ENCODE data around the gene ENO2. TPM values are rescaled to one million over a fixed set of nuclear protein-coding genes. Genes with fewer than 3 reads are reported as not detected.
A peak's percentile ranks its signal among the peaks of the same experiment; 100 is the strongest.
"Not testable (repeated sequence)": the region's sequence is repeated elsewhere in the genome, so short reads cannot be mapped to it uniquely, and the experiment has no call there.

The ENO2 gene
- total RNA-seq, 1 donor from 2014 or later: 5.3 TPM

DNA sequence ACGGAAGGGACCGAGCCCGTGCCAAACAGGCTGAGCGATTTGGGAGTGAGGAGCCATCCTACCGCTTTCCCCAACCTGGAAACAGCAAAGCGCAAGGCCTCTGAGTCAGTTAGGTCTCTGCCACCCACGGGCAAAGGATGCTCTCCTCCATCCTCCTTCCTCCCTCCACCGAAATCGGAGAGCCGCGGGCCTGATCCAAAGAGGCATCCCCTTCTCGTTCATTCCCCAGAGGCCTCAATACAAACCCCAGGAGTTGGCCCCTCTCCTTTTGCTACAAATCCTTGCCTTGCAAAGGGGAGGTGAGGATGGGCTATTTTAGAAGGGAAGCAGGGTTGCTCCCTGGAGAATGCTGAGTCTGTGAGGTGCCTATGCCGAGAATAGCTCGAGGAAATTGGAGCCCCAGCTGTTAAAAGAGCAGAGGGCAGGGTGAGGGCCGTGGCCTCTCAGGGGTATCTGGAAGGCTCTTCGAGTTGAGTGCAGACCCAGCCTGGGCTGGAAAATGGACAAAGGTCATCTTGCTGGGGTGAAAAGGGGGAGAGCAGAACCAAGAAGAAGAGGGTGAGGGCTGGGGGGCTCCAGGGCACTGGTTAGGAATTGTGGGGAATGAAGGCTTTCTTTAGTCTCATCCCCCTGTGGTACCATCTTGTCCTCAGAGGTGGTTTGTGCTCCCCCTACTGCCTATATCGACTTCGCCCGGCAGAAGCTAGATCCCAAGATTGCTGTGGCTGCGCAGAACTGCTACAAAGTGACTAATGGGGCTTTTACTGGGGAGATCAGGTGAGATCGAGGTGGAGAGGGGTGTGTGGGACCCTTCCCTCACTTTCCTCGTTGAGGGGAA is 46.0 kb upstream of the ENO2 start:
- no peak for DNase-seq (ENCODE audit: low spot score)
- Mint-ChIP-seq H3K9me3 (ENCODE audit: unreplicated experiment) (no peaks in the 10 kb centered on the region), H3K27me3 (ENCODE audit: unreplicated experiment) (peaks cover 19% of the 10 kb centered on the region), H3K36me3 (ENCODE audit: low read depth, unreplicated experiment) (peaks cover 42% of the 10 kb centered on the region), H3K4me1 (ENCODE audit: unreplicated experiment) (peaks cover 29% of the 10 kb centered on the region), H3K4me3 (ENCODE audit: unreplicated experiment) (peak overlapping the region; percentile 92), H3K27ac (ENCODE audit: unreplicated experiment) (peak overlapping the region; percentile 61)
- TF ChIP-seq, protein P1, sequence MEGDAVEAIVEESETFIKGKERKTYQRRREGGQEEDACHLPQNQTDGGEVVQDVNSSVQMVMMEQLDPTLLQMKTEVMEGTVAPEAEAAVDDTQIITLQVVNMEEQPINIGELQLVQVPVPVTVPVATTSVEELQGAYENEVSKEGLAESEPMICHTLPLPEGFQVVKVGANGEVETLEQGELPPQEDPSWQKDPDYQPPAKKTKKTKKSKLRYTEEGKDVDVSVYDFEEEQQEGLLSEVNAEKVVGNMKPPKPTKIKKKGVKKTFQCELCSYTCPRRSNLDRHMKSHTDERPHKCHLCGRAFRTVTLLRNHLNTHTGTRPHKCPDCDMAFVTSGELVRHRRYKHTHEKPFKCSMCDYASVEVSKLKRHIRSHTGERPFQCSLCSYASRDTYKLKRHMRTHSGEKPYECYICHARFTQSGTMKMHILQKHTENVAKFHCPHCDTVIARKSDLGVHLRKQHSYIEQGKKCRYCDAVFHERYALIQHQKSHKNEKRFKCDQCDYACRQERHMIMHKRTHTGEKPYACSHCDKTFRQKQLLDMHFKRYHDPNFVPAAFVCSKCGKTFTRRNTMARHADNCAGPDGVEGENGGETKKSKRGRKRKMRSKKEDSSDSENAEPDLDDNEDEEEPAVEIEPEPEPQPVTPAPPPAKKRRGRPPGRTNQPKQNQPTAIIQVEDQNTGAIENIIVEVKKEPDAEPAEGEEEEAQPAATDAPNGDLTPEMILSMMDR (IDR thresholded peaks at IDR 0.05; ENCODE audit: unreplicated experiment): no peak

DNA sequence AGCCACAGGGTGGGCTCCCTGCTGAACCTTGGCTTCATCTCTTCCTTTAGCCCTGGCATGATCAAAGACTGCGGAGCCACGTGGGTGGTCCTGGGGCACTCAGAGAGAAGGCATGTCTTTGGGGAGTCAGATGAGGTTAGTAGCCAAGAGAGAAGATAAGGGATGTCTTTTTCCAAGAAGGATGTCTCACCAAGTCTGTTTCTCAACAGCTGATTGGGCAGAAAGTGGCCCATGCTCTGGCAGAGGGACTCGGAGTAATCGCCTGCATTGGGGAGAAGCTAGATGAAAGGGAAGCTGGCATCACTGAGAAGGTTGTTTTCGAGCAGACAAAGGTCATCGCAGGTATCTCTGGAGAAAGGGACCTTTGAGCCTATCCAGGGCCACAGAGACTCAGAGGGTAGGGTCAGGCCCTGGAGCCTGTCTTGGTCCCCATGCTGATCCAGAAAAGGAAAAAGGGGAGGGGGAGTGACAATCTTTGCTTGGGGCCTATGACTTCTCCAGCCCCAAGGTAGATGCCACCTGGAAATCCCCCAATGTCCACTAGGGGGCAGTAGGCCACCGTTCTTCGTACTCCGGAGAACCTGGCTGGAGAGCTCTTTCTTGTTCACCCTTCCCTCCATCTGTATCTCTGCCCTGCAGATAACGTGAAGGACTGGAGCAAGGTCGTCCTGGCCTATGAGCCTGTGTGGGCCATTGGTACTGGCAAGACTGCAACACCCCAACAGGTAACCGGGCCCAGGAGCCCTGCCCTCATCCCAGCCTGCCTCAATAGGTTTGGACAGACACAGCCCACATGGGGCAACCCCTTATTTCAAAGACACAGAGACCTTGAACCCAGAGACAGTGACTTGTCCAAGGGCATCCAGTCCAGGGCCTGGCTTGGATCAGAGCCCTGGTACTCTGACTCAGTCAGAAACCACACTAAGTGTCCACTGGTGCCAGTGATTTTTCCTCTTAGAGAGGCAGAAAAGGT is 45.0 kb upstream of the ENO2 start:
- Mint-ChIP-seq H3K4me3 (ENCODE audit: unreplicated experiment) (peak overlapping the region; percentile 92), H3K27me3 (ENCODE audit: unreplicated experiment) (peaks cover 19% of the 10 kb centered on the region), H3K27ac (ENCODE audit: unreplicated experiment) (peak overlapping the region; percentile 18), H3K9me3 (ENCODE audit: unreplicated experiment) (no peaks in the 10 kb centered on the region), H3K36me3 (ENCODE audit: low read depth, unreplicated experiment) (peaks cover 44% of the 10 kb centered on the region), H3K4me1 (ENCODE audit: unreplicated experiment) (peaks cover 33% of the 10 kb centered on the region)
- TF ChIP-seq, protein P1 (IDR thresholded peaks at IDR 0.05; ENCODE audit: unreplicated experiment): peak; percentile 91
- peak; percentile 86 for DNase-seq (ENCODE audit: low spot score)

DNA sequence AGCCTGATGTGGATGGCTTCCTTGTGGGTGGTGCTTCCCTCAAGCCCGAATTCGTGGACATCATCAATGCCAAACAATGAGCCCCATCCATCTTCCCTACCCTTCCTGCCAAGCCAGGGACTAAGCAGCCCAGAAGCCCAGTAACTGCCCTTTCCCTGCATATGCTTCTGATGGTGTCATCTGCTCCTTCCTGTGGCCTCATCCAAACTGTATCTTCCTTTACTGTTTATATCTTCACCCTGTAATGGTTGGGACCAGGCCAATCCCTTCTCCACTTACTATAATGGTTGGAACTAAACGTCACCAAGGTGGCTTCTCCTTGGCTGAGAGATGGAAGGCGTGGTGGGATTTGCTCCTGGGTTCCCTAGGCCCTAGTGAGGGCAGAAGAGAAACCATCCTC is 44.1 kb upstream of the ENO2 start:
- H3K4me3 Mint-ChIP-seq (ENCODE audit: unreplicated experiment): peak overlapping the region; percentile 32
- not testable (repeated sequence) for H3K9me3 Mint-ChIP-seq (ENCODE audit: unreplicated experiment); H3K27ac Mint-ChIP-seq (ENCODE audit: unreplicated experiment); DNase-seq (ENCODE audit: low spot score)
- H3K27me3 Mint-ChIP-seq (ENCODE audit: unreplicated experiment): peaks cover 17% of the 10 kb centered on the region
- H3K36me3 Mint-ChIP-seq (ENCODE audit: low read depth, unreplicated experiment): peaks cover 38% of the 10 kb centered on the region
- H3K4me1 Mint-ChIP-seq (ENCODE audit: unreplicated experiment): peaks cover 33% of the 10 kb centered on the region

DNA sequence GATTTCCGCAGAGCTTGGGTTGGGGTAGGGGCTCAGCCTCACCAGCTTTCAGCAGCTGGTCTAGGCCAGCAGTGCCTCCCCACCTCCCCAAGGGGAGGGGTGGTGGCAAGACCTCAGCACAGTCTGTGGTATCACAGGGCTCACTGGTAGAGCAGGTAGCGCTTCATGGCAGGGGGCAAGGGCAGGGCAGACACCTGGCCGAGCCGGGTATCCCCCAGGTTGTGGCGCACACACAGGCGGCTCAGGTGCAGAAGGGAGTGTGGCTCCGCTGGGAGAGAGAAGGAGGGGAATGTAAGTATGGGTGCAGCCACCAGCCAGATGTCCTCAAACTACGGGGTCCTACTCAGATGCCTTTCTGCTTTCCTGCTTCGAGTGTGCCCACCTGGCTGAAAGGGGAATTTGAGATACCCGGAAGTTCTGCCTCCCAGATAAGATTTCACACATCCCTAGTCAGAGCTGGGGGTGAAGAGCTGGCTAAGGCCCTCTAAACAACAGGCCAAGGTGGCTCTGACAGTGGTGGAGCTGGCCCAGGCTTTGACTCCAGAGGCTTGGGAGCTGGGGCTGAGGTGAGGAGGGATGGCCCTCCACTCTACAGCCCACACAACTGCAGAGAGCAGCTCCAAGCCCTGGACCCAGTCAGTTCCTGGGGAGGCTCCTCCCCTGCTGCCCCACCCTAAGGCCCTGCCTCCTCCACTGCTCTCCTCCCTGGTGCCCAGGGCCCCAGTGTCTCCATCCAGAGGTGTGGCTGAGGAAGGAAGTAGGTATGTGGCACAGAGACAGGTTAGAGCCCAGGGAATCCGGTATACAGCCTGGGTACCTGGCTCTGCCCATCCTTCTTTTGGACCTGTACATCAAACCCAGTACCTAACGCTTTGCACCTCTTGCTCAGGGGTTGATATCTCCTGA is 43.1 kb upstream of the ENO2 start:
- Mint-ChIP-seq H3K27ac (ENCODE audit: unreplicated experiment) (no peak overlapping the region), H3K36me3 (ENCODE audit: low read depth, unreplicated experiment) (peaks cover 35% of the 10 kb centered on the region), H3K4me3 (ENCODE audit: unreplicated experiment) (peak overlapping the region; percentile 94), H3K27me3 (ENCODE audit: unreplicated experiment) (peaks cover 14% of the 10 kb centered on the region), H3K4me1 (ENCODE audit: unreplicated experiment) (peaks cover 33% of the 10 kb centered on the region), H3K9me3 (ENCODE audit: unreplicated experiment) (no peaks in the 10 kb centered on the region)
- TF ChIP-seq, protein P1 (IDR thresholded peaks at IDR 0.05; ENCODE audit: unreplicated experiment): no peak
- DNase-seq (ENCODE audit: low spot score): no peak

Measured in endothelial cell (in vitro differentiated cells).